ENCODE measurements around the gene RASL10A. TPM values are rescaled to one million over a fixed set of nuclear protein-coding genes. Genes with fewer than 3 reads are reported as not detected.

RASL10A gene
- polyA plus RNA-seq, 2 donors: 0.48 to 1.0 TPM

DNA sequence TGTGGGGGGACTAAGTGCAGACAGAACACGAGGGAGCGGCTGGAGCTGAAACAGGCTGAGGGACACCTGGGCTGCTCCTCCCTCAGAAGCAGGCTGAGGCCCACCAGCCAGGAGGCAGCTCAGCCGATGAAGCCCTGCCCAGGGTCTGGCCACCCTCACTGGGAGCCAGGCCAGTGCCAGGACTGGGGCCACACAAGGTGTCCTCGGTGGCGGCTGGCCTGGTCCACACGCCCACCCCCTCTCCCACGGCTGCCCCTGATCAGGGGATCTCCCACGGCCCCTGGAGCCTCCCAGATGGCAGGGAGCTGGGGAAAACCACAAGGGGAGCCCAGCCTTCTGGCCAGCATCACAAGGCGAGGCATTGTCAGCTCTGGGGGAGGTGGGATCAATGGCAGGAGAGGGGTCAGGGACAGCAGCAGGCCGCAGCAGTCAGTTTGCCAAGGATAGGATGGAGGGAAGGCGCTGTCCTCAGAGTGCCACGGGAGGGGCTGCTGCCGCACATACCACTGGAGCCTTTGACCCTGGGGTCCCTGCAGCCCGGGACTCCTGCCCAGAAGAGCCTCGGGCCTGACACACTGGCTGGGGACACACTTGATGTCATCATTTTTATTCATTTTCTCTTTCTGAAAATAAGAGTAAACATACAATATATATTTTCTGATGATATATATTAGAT lies 11.7 kb upstream of the RASL10A start:
- no peaks in the 10 kb centered on the region for H3K9me3 ChIP-seq (ENCODE audit: control insufficient read depth in 2 of 2, insufficient read depth in 1 of 2, low read depth in 1 of 2, low read length in 1 of 2)
- no peak overlapping the region for H3K4me3 ChIP-seq (ENCODE audit: low read depth in 1 of 2, low read length in 2 of 2)
- H3K27me3 ChIP-seq (ENCODE audit: control insufficient read depth in 1 of 2, insufficient read depth in 2 of 2, low read length in 2 of 2): no peaks in the 10 kb centered on the region
- H3K4me1 ChIP-seq (ENCODE audit: control insufficient read depth in 2 of 2, insufficient read depth in 2 of 2, low read length in 1 of 2): no peaks in the 10 kb centered on the region
- H3K36me3 ChIP-seq (ENCODE audit: control insufficient read depth in 2 of 2, insufficient read depth in 2 of 2, low read length in 1 of 2): peaks cover 14 to 55% of the 10 kb centered on the region in 2 donors
- 85 to 86% methylated on average over 15 of the region's 15 CpGs for WGBS, 2 donors
- no peak overlapping the region for H3K27ac ChIP-seq (ENCODE audit: low read depth in 2 of 2, low read length in 1 of 2)

DNA sequence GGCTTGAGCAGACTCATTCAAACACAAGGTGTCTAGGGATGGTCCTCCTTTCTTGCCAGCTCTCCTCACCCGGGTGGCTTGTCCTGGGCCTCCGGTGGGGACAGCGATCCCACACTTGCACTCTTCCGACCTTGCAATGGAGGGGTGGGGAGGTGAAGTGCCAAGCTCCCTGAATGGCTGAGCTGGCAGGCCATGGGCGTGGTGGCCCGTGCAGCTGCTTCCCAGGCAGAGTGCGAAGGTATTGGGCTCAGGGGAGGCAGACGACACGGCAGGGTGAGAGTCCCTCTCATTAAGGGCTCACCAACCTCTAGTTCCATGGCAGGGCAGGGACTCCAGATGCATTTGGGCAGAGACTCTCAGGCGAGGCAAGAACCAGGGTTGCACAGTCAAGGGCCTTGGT lies 11.0 kb upstream of the RASL10A start:
- H3K9me3 ChIP-seq (ENCODE audit: control insufficient read depth in 2 of 2, insufficient read depth in 1 of 2, low read depth in 1 of 2, low read length in 1 of 2): no peaks in the 10 kb centered on the region
- no peak overlapping the region for H3K27ac ChIP-seq (ENCODE audit: low read depth in 2 of 2, low read length in 1 of 2)
- 86 to 88% methylated on average over 10 of the region's 10 CpGs for WGBS, 2 donors
- peaks cover 14 to 53% of the 10 kb centered on the region in 2 donors for H3K36me3 ChIP-seq (ENCODE audit: control insufficient read depth in 2 of 2, insufficient read depth in 2 of 2, low read length in 1 of 2)
- H3K4me1 ChIP-seq (ENCODE audit: control insufficient read depth in 2 of 2, insufficient read depth in 2 of 2, low read length in 1 of 2): no peaks in the 10 kb centered on the region
- H3K4me3 ChIP-seq (ENCODE audit: low read depth in 1 of 2, low read length in 2 of 2): no peak overlapping the region
- no peaks in the 10 kb centered on the region for H3K27me3 ChIP-seq (ENCODE audit: control insufficient read depth in 1 of 2, insufficient read depth in 2 of 2, low read length in 2 of 2)

DNA sequence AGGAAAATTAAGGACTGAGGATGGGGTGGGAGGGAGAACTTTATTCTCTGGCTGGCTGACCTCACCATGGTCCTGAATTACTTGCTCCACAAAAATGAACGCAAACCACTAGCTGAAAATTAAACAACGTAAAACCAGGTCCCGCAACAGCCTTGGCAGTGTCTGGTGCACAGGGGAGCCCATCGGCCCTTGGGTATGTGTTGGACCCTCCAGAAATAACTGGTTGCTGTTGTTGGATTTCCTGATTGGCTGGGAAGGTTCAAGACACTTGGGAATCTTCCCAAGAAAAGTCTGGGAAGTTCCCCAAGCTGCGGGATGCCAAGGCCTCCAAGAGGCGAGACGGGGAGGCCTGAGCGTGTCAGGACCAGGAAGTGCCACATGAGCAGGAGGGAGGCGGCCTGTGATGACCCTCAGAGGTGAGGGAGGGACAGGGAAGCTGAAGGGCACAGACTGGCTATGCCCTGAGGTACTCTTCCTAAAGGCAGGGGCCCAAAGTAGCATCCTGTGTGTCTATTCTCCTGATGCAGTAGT lies 10.4 kb upstream of the RASL10A start:
- 53 to 58% methylated on average over 9 of the region's 9 CpGs for WGBS, 2 donors
- H3K27me3 ChIP-seq (ENCODE audit: control insufficient read depth in 1 of 2, insufficient read depth in 2 of 2, low read length in 2 of 2): no peaks in the 10 kb centered on the region
- no peak overlapping the region for H3K27ac ChIP-seq (ENCODE audit: low read depth in 2 of 2, low read length in 1 of 2)
- H3K36me3 ChIP-seq (ENCODE audit: control insufficient read depth in 2 of 2, insufficient read depth in 2 of 2, low read length in 1 of 2): peaks cover 11 to 46% of the 10 kb centered on the region in 2 donors
- H3K4me1 ChIP-seq (ENCODE audit: control insufficient read depth in 2 of 2, insufficient read depth in 2 of 2, low read length in 1 of 2): no peaks in the 10 kb centered on the region
- no peaks in the 10 kb centered on the region for H3K9me3 ChIP-seq (ENCODE audit: control insufficient read depth in 2 of 2, insufficient read depth in 1 of 2, low read depth in 1 of 2, low read length in 1 of 2)
- H3K4me3 ChIP-seq (ENCODE audit: low read depth in 1 of 2, low read length in 2 of 2): no peak overlapping the region

DNA sequence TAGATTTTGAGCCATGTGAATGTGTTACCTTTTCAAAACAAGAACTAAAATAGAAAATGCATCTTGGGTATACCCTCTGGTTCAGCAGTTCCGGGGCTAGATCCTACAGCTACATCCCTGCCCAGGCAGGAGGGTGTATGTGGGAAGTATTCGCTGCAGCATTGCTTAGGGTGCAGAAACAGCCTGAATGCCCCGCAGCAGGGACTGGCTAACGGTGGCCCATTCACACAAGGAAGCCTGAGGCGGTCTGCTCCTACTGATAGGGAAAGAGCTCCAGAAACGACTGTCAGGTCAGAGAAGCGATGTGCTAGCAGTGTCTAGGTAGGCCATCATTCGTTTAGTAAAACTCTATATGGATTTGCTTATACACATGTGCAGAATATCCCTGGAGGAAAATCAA lies 9.9 kb upstream of the RASL10A start:
- Histone ChIP-seq H3K36me3 (ENCODE audit: control insufficient read depth in 2 of 2, insufficient read depth in 2 of 2, low read length in 1 of 2) (peaks cover 11 to 41% of the 10 kb centered on the region in 2 donors), H3K27me3 (ENCODE audit: control insufficient read depth in 1 of 2, insufficient read depth in 2 of 2, low read length in 2 of 2) (no peaks in the 10 kb centered on the region), H3K4me3 (ENCODE audit: low read depth in 1 of 2, low read length in 2 of 2) (no peak overlapping the region), H3K9me3 (ENCODE audit: control insufficient read depth in 2 of 2, insufficient read depth in 1 of 2, low read depth in 1 of 2, low read length in 1 of 2) (no peaks in the 10 kb centered on the region), H3K27ac (ENCODE audit: low read depth in 2 of 2, low read length in 1 of 2) (no peak overlapping the region), H3K4me1 (ENCODE audit: control insufficient read depth in 2 of 2, insufficient read depth in 2 of 2, low read length in 1 of 2) (no peaks in the 10 kb centered on the region)
- 80 to 81% methylated on average over 8 of the region's 8 CpGs for WGBS, 2 donors

DNA sequence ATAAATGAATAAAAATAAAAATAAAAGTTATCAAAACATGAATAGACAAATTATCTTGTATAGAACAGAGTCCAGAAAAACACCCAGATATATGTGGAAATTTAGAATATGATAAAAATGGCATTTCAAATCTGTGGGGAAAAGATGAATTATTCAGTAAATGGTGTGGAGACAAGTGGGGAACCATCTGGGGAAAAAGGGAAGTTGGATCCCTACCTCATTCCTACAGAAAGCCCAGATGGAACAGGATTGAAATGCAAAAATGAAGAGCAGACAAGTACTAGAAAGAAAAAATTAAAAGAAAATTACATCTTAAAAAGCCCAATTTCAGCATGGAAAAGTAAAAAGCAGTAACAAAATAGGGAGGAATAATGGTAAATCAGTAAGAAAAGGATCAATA lies 8.1 kb upstream of the RASL10A start:
- Histone ChIP-seq H3K4me1 (ENCODE audit: control insufficient read depth in 2 of 2, insufficient read depth in 2 of 2, low read length in 1 of 2) (no peaks in the 10 kb centered on the region), H3K36me3 (ENCODE audit: control insufficient read depth in 2 of 2, insufficient read depth in 2 of 2, low read length in 1 of 2) (peaks cover 3 to 24% of the 10 kb centered on the region in 2 donors), H3K27ac (ENCODE audit: low read depth in 2 of 2, low read length in 1 of 2) (no peak overlapping the region), H3K4me3 (ENCODE audit: low read depth in 1 of 2, low read length in 2 of 2) (no peak overlapping the region), H3K27me3 (ENCODE audit: control insufficient read depth in 1 of 2, insufficient read depth in 2 of 2, low read length in 2 of 2) (no peaks in the 10 kb centered on the region), H3K9me3 (ENCODE audit: control insufficient read depth in 2 of 2, insufficient read depth in 1 of 2, low read depth in 1 of 2, low read length in 1 of 2) (no peaks in the 10 kb centered on the region)

DNA sequence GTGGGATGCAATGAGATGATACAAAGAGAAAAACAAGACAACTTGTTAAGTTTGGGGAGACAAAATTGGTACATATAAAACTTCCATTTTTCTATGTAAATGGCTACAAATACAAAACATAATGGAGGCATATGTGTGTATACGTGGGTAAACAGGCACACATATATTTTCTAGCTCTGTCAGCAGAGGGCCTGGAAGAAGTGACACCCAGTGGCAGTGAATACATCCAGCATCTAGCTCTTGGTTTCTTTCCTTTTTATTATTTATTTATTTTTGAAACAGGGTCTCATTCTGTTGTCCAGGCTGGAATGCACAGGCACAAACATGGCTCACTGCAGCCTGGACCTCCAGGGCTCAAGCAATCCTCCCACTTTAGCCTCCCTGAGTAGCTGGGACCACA lies 5.0 kb upstream of the RASL10A start:
- WGBS, 2 donors: 65 to 70% methylated on average over 1 of the region's 1 CpG
- H3K36me3 ChIP-seq (ENCODE audit: control insufficient read depth in 2 of 2, insufficient read depth in 2 of 2, low read length in 1 of 2): no peaks in the 10 kb centered on the region
- H3K27me3 ChIP-seq (ENCODE audit: control insufficient read depth in 1 of 2, insufficient read depth in 2 of 2, low read length in 2 of 2): peaks cover 0 to 2% of the 10 kb centered on the region in 2 donors
- no peak overlapping the region for H3K27ac ChIP-seq (ENCODE audit: low read depth in 2 of 2, low read length in 1 of 2)
- no peaks in the 10 kb centered on the region for H3K4me1 ChIP-seq (ENCODE audit: control insufficient read depth in 2 of 2, insufficient read depth in 2 of 2, low read length in 1 of 2)
- no peak overlapping the region for H3K4me3 ChIP-seq (ENCODE audit: low read depth in 1 of 2, low read length in 2 of 2)
- H3K9me3 ChIP-seq (ENCODE audit: control insufficient read depth in 2 of 2, insufficient read depth in 1 of 2, low read depth in 1 of 2, low read length in 1 of 2): no peaks in the 10 kb centered on the region

DNA sequence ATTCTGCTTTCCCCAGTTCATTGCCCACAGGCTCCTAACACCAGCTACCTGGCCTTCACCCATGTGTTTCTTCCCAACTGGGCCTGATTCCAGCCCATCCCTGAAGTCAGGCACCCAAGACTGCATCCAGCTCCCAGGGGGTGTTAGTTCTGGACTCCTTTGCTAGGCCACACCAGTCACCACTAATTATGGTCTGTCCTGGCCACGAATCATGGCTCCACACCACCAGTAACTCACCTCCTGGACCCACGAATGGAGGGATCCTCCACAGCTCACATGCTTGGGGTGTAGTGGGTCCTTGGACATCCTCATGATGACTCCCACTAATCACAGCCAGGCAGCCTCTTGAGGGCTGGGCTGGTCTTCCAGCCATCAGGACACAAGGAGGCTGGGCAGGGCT lies 3.6 kb upstream of the RASL10A start:
- peaks cover 2 to 11% of the 10 kb centered on the region in 2 donors for H3K4me1 ChIP-seq (ENCODE audit: control insufficient read depth in 2 of 2, insufficient read depth in 2 of 2, low read length in 1 of 2)
- H3K27me3 ChIP-seq (ENCODE audit: control insufficient read depth in 1 of 2, insufficient read depth in 2 of 2, low read length in 2 of 2): peaks cover 0 to 15% of the 10 kb centered on the region in 2 donors
- 79 to 85% methylated on average over 2 of the region's 2 CpGs for WGBS, 2 donors
- H3K4me3 ChIP-seq (ENCODE audit: low read depth in 1 of 2, low read length in 2 of 2): no peak overlapping the region
- no peaks in the 10 kb centered on the region for H3K36me3 ChIP-seq (ENCODE audit: control insufficient read depth in 2 of 2, insufficient read depth in 2 of 2, low read length in 1 of 2)
- no peak overlapping the region for H3K27ac ChIP-seq (ENCODE audit: low read depth in 2 of 2, low read length in 1 of 2)
- H3K9me3 ChIP-seq (ENCODE audit: control insufficient read depth in 2 of 2, insufficient read depth in 1 of 2, low read depth in 1 of 2, low read length in 1 of 2): no peaks in the 10 kb centered on the region

DNA sequence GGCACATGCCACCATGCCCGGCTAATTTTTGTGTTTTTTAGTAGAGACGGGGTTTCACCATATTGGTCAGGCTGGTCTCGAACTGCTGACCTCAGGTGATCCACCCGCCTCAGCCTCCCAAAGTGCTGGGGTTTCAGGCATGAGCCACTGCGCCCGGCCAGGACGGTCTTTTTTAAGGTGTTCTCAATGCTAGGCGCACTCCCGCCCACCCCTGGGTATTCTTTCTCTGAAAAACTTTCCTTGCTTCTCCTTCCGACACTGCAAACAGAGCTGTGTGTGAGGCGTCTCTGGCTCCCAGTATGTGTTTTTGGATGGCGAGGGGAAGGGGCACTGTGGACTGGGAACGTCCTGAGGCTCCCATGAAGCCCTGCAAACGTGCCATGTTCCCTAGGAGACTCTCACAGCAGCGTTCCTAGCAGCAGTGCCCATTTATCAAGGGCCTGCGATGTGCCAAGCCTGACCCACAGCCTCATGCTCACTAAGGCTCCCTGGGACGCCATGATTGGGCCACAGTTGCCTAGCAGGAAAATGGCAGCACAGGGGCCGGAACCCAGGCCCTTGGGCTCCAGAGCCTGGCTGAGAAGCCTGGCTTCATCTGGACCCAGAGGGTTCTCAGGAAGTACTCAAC lies 2.4 kb upstream of the RASL10A start:
- Histone ChIP-seq H3K27me3 (ENCODE audit: control insufficient read depth in 1 of 2, insufficient read depth in 2 of 2, low read length in 2 of 2) (peaks cover 0 to 20% of the 10 kb centered on the region in 2 donors), H3K27ac (ENCODE audit: low read depth in 2 of 2, low read length in 1 of 2) (no peak overlapping the region), H3K36me3 (ENCODE audit: control insufficient read depth in 2 of 2, insufficient read depth in 2 of 2, low read length in 1 of 2) (no peaks in the 10 kb centered on the region), H3K4me3 (ENCODE audit: low read depth in 1 of 2, low read length in 2 of 2) (no peak overlapping the region), H3K4me1 (ENCODE audit: control insufficient read depth in 2 of 2, insufficient read depth in 2 of 2, low read length in 1 of 2) (peaks cover 6 to 22% of the 10 kb centered on the region in 2 donors), H3K9me3 (ENCODE audit: control insufficient read depth in 2 of 2, insufficient read depth in 1 of 2, low read depth in 1 of 2, low read length in 1 of 2) (no peaks in the 10 kb centered on the region)
- WGBS, 2 donors: 92 to 94% methylated on average over 18 of the region's 18 CpGs

DNA sequence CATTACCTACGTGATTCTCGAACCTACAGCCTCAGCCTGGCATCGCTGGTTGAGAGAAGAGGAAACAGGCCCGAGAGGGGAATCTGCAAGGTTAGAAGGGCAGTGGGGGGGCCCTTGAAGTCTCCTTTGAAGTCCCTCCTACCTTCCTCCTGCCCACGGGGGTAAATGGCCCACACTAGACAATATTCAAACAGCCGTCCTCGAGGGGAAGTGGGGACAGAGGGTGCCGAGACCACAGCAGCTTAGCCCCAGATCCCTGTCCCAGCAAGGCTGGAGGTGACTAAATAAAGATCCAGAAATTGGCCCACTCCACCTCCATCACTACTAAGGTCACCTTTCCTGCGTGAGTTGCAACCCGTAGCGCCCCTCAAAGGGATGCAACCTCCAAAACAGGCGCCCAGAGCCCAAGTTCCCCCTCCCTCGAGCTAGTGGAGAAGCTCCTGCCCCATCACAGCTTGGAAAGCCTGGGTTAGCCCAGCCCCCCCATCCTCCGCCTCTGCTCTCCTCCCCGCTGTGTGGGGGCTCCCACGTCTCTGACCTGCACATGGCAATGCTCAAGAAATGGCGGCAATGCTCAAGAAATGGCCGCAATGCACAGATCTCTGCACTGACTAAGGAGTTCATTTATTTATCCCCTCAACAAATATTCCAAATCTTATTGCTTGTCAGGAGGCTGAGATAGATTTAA lies 788 bp upstream of the RASL10A start:
- H3K4me1 ChIP-seq (ENCODE audit: control insufficient read depth in 2 of 2, insufficient read depth in 2 of 2, low read length in 1 of 2): peaks cover 8 to 27% of the 10 kb centered on the region in 2 donors
- no peaks in the 10 kb centered on the region for H3K36me3 ChIP-seq (ENCODE audit: control insufficient read depth in 2 of 2, insufficient read depth in 2 of 2, low read length in 1 of 2)
- H3K4me3 ChIP-seq (ENCODE audit: low read depth in 1 of 2, low read length in 2 of 2): no peak overlapping the region
- H3K27ac ChIP-seq (ENCODE audit: low read depth in 2 of 2, low read length in 1 of 2): no peak overlapping the region
- H3K27me3 ChIP-seq (ENCODE audit: control insufficient read depth in 1 of 2, insufficient read depth in 2 of 2, low read length in 2 of 2): peaks cover 0 to 20% of the 10 kb centered on the region in 2 donors
- 63 to 67% methylated on average over 18 of the region's 18 CpGs for WGBS, 2 donors
- no peaks in the 10 kb centered on the region for H3K9me3 ChIP-seq (ENCODE audit: control insufficient read depth in 2 of 2, insufficient read depth in 1 of 2, low read depth in 1 of 2, low read length in 1 of 2)
